Prostate gland (tissue), 2 donors: ENCODE measurements around the gene FHOD3. TPM values are rescaled to one million over a fixed set of nuclear protein-coding genes. Genes with fewer than 3 reads are reported as not detected.

Experiments used
- DNase-seq: peaks from one replicate; pipeline ENCODE4 v3.0.0-alpha.2; 2019; ENCODE audit warnings: low spot score
- H3K27ac ChIP-seq, 2 donors: fragments of 200-600 bp; sonication (generic); 2 replicates each; pipeline ENCODE4 v1.5.1; 2017 to 2019
- H3K27me3 ChIP-seq: fragments of 200-600 bp; sonication (generic); replicated peaks from 2 replicates; pipeline ENCODE4 v1.5.1; 2019; ENCODE audit not compliant: insufficient read depth
- H3K36me3 ChIP-seq, 2 donors: fragments of 200-600 bp; sonication (generic); 1 replicate in 1 of 2; 2 replicates in 1 of 2; pipeline versions ENCODE4 v1.5.1 to v1.8.1; 2017 to 2019
- H3K4me1 ChIP-seq: fragments of 200-600 bp; sonication (generic); replicated peaks from 2 replicates; pipeline ENCODE4 v1.5.1; 2019
- H3K4me3 ChIP-seq, 2 donors: fragments of 200-600 bp; sonication (generic); 2 replicates each; pipeline ENCODE4 v1.5.1; 2017 to 2019
- H3K9me3 ChIP-seq: fragments of 200-600 bp; sonication (generic); 2 replicates; pipeline ENCODE4 v1.5.1; 2017
- POLR2A ChIP-seq: fragments of 450-650 bp; IDR thresholded peaks from one replicate; pipeline ENCODE4 v1.6.1; 2016; ENCODE audit warnings: antibody characterized with exemption, mild to moderate bottlenecking
- POLR2AphosphoS5 ChIP-seq: sonication (generic); formaldehyde crosslinking; IDR thresholded peaks from one replicate; pipeline ENCODE4 v1.6.1; 2017; ENCODE audit warnings: antibody characterized with exemption
- WGBS: methylation state at CpG from one replicate; pipeline ENCODE4 v1.1.5; 2018; 5-methylcytosine and 5-hydroxymethylcytosine counted together
- intact Hi-C: fragments of 100-400 bp; cut with DNase I; formaldehyde crosslinking; loops from one replicate; pipeline ENCODE4 v1.14.2; 2022
- total RNA-seq, 2 donors: library from RNA; depleted of rRNA; stranded (reverse); fragments of >200 nt; gene quantifications; one replicate each; pipeline ENCODE4 v1.1.0, GENCODE V29; 2016
- TF ChIP-seq, protein P1 (sequence below), 4 experiments: fragments of 200-600 bp in 2 of 4; fragments of 450-650 bp in 2 of 4; sonication (generic) in 2 of 4; IDR thresholded peaks; 1 replicate in 3 of 4; 2 replicates in 1 of 4; pipeline ENCODE4 v1.5.1; 2016 to 2019; ENCODE audit warnings: antibody characterized with exemption in 4 of 4, mild to moderate bottlenecking in 2 of 4, moderate library complexity in 2 of 4

Gene FHOD3
- total RNA-seq, 2 donors from 2014 or later = 25.1 to 52.5 TPM

DNA sequence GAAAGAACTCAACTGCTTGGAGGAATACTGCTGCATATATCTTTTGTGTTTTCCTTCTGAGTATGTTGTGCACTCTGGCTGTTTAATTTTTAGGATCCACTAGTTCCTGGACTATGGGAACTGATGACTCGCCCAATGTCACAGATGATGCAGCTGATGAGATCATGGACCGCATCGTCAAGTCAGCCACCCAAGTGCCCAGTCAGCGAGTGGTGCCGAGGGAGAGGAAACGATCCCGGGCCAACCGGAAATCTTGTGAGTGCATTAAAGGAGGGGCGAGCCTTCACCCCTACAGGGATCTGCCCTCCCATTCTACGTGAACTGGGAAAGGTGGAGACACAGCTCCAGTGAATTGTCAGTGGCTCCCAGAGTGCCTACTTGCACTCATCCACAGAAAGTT, 471.7 kb downstream of the FHOD3 start:
- WGBS = 95% methylated on average over 10 of the region's 10 CpGs
- no peak for DNase-seq
- intact Hi-C loops = no loop called here
- Histone ChIP-seq H3K4me1 (no peaks in the 10 kb centered on the region), H3K27ac (no peak overlapping the region), H3K27me3 (no peaks in the 10 kb centered on the region), H3K4me3 (no peak overlapping the region), H3K36me3 (no peaks in the 10 kb centered on the region), H3K9me3 (no peaks in the 10 kb centered on the region)
- no peak for TF ChIP-seq POLR2AphosphoS5
- TF ChIP-seq, protein P1, sequence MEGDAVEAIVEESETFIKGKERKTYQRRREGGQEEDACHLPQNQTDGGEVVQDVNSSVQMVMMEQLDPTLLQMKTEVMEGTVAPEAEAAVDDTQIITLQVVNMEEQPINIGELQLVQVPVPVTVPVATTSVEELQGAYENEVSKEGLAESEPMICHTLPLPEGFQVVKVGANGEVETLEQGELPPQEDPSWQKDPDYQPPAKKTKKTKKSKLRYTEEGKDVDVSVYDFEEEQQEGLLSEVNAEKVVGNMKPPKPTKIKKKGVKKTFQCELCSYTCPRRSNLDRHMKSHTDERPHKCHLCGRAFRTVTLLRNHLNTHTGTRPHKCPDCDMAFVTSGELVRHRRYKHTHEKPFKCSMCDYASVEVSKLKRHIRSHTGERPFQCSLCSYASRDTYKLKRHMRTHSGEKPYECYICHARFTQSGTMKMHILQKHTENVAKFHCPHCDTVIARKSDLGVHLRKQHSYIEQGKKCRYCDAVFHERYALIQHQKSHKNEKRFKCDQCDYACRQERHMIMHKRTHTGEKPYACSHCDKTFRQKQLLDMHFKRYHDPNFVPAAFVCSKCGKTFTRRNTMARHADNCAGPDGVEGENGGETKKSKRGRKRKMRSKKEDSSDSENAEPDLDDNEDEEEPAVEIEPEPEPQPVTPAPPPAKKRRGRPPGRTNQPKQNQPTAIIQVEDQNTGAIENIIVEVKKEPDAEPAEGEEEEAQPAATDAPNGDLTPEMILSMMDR (IDR thresholded peaks at IDR 0.05) = no peak
- TF ChIP-seq POLR2A = no peak

DNA sequence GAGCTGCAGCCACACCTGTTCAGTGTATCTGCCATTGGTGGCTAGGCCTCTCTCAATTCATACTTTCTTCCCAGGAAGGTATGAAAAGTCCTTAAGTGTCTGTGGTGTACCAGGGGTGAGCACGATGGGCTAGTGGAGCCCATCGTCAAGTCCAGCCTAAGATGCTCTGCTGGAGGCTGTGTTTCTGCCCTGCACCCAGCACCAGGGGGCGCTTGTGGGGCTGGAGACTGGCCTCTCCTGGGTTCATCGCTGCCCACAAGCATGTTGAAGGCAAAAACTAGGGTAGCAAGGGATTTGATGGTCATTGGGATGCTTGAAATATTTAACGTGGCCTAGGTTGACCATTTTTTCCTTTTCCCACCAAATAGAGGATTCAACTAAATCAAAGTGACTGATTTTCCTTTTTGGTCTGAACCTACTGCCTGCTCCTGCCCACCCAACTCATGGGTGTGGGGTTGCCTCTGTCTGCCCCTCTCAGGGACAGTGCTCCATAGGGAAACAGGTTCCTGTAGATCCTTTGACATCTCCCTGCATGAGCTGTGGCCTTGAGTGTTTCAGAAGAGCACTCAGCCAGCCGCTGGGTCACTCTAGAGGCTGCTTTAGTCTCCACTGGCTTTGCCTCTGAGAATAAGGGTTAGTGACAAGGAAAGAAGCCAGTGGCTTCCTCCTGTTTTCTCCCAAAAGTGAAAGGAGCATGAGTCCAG, 472.2 kb downstream of the FHOD3 start:
- 83% methylated on average over 6 of the region's 6 CpGs for WGBS
- intact Hi-C loops = no loop called here
- H3K36me3 ChIP-seq = no peaks in the 10 kb centered on the region
- no peaks in the 10 kb centered on the region for H3K9me3 ChIP-seq
- no peak for TF ChIP-seq POLR2AphosphoS5
- TF ChIP-seq, protein P1 (IDR thresholded peaks at IDR 0.05) = no peak
- no peak for TF ChIP-seq POLR2A
- H3K27ac ChIP-seq = no peak overlapping the region
- no peaks in the 10 kb centered on the region for H3K4me1 ChIP-seq
- no peak for DNase-seq
- H3K27me3 ChIP-seq = no peaks in the 10 kb centered on the region
- no peak overlapping the region for H3K4me3 ChIP-seq

DNA sequence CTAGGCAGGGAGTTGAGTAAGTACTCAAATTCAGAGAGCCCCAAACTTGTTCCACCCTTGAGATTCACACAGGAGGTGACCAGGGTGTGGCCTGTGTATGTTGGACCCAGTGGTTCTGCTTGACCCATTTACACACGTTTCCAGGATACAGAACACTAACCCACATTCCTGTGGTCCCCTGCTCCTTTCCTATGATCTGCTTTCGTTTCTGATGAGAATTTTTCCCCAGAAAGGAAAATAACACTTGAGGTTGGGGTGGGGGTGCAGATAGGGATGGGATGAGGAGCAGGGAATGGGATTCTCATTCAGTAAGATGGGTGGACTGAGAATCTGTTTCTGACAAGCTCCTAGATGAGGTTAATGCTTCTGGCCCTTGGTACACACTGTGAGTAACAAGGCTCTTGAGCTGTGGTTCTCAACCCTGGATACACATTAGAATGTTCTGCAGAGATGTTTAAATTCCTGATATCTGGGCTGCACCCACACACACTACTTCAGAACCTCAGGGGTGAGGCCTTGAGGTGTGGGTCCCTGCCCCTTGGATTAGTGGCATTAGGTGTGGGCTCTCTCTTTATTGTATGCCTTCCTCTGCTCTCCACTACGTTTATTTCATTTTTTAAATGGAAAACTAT, 472.9 kb downstream of the FHOD3 start:
- no peaks in the 10 kb centered on the region for H3K9me3 ChIP-seq
- no peaks in the 10 kb centered on the region for H3K36me3 ChIP-seq
- no peak overlapping the region for H3K27ac ChIP-seq
- no peaks in the 10 kb centered on the region for H3K4me1 ChIP-seq
- WGBS = 88% methylated on average over 3 of the region's 3 CpGs
- no peaks in the 10 kb centered on the region for H3K27me3 ChIP-seq
- intact Hi-C loops = no loop called here
- DNase-seq = no peak
- no peak for TF ChIP-seq POLR2AphosphoS5
- TF ChIP-seq POLR2A = no peak
- TF ChIP-seq, protein P1 (IDR thresholded peaks at IDR 0.05) = no peak
- H3K4me3 ChIP-seq = no peak overlapping the region

DNA sequence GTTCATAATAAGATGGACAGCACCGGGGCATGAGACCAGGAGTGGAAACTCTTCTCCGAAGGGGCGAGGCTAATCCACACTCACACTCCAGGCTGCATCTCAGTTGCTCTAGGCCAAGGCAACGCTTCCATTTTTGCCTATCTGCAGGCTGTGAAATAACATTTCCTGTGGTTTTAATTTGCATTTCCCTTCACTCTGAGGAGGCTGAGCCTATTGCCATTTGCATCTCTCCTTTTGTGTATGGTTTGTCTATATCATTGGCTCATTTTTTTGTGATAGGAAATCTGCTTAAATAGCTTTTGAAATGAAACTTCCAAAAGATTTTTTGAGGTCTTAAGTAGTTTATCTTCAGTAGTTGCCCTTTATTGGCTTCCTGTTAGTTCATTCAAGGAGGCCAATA, 473.7 kb downstream of the FHOD3 start:
- no peaks in the 10 kb centered on the region for H3K4me1 ChIP-seq
- H3K27me3 ChIP-seq = no peaks in the 10 kb centered on the region
- DNase-seq = no peak
- intact Hi-C loops = no loop called here
- no peaks in the 10 kb centered on the region for H3K9me3 ChIP-seq
- H3K36me3 ChIP-seq = no peaks in the 10 kb centered on the region
- TF ChIP-seq, protein P1 (IDR thresholded peaks at IDR 0.05) = no peak
- TF ChIP-seq POLR2A (no peak), POLR2AphosphoS5 (no peak)
- no peak overlapping the region for H3K4me3 ChIP-seq
- H3K27ac ChIP-seq = no peak overlapping the region
- WGBS = 84% methylated on average over 4 of the region's 4 CpGs

DNA sequence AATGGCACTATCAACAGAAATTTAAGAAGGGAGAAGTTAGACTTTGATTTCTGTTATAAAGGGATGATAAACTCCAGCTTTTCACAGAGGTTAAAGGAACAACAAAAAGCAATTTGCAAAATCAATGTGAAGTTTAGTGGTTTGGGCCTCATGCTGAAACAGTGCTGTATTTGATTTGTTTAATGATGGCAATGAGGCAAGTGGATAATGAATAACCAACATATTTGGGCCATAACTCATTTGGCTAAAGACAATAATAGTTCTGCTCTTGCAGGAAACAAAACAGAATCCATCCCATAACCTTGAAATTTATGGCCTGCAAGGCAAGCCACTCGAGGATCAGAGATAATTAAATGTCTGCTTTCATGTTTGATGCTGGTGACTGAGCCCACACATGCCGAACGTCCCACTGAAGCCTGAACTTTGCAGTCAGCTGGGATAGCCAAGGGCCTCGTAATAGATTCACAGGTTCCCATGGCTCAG, 474.8 kb downstream of the FHOD3 start:
- 16% methylated on average over 4 of the region's 4 CpGs for WGBS
- no peaks in the 10 kb centered on the region for H3K36me3 ChIP-seq
- no peaks in the 10 kb centered on the region for H3K27me3 ChIP-seq
- H3K4me1 ChIP-seq = no peaks in the 10 kb centered on the region
- no peak for TF ChIP-seq POLR2A
- no peak for TF ChIP-seq POLR2AphosphoS5
- TF ChIP-seq, protein P1 (IDR thresholded peaks at IDR 0.05) = no peak
- intact Hi-C loops = no loop called here
- H3K9me3 ChIP-seq = no peaks in the 10 kb centered on the region
- no peak for DNase-seq
- no peak overlapping the region for H3K4me3 ChIP-seq
- H3K27ac ChIP-seq = peak overlapping the region in 1 of 2 donors; percentile 14
